ENCODE results near the gene ISM1.

GRCh38 chr20:13267231-13267630 is 46.2 kb downstream of the ISM1 start:
- no peak for TF ChIP-seq ZNF274 (IDR thresholded peaks at IDR 0.05; ENCODE audit: low read depth, low read length)
- TF ChIP-seq SUZ12 (IDR thresholded peaks at IDR 0.05; ENCODE audit: extremely low read depth, insufficient read depth, insufficient read length), result no peak
- no peak for TF ChIP-seq YY1 (IDR thresholded peaks at IDR 0.05; ENCODE audit: insufficient read depth, insufficient read length)
